PC-3 (cell line): ENCODE data around the gene CPLANE1. TPM values are rescaled to one million over a fixed set of nuclear protein-coding genes. Genes with fewer than 3 reads are reported as not detected.

Source experiments
- ATAC-seq: fragments of 200-7000 bp; cut with Tn5 transposase; 2 replicates; pipeline ENCODE4 v1.9.1; 2020; ENCODE audit warnings: mild to moderate bottlenecking, moderate library complexity
- BruUV-seq: library from RNA; stranded (reverse); fragments of 400-500 nt; replicated peaks from 2 replicates; lab custom pipeline; 2021; lab: Mats Ljungman, UMichigan
- CTCF ChIA-PET: fragments of 300-600 bp; sonication (Branson Sonifier 250); formaldehyde crosslinking; loops from one replicate; lab custom pipeline; 2022; ENCODE audit warnings: antibody characterized with exemption; lab: Charles Lee
- POLR2A ChIA-PET: fragments of 300-600 bp; sonication (Branson Sonifier 250); formaldehyde crosslinking; loops from one replicate; lab custom pipeline; 2022; ENCODE audit warnings: antibody characterized with exemption; ENCODE audit not compliant: unreplicated experiment; lab: Charles Lee
- DNase-seq: peaks from one replicate; pipeline ENCODE4 v3.0.0-alpha.2; 2015
- H2AFZ ChIP-seq: fragments of 300-600 bp; sonication (generic); 2 replicates; pipeline ENCODE4 v1.6.0; 2016; ENCODE audit warnings: antibody characterized with exemption, low read length
- H3F3A ChIP-seq: fragments of 300-600 bp; sonication (generic); one replicate; pipeline ENCODE4 v1.6.0; 2017; ENCODE audit warnings: antibody characterized with exemption, low read length, control low read depth, mild to moderate bottlenecking; ENCODE audit not compliant: unreplicated experiment
- H3K27ac ChIP-seq: fragments of 300-600 bp; sonication (generic); 2 replicates; pipeline ENCODE4 v1.5.1; 2016; ENCODE audit warnings: mild to moderate bottlenecking, low read length
- H3K27me3 ChIP-seq: fragments of 300-600 bp; sonication (generic); 2 replicates; pipeline ENCODE4 v1.6.1; 2016; ENCODE audit warnings: low read length, mixed read lengths
- H3K36me3 ChIP-seq: fragments of 300-600 bp; sonication (generic); 2 replicates; pipeline ENCODE4 v1.6.1; 2016; ENCODE audit warnings: low read depth, mixed run types, low read length, mixed read lengths
- H3K4me1 ChIP-seq: fragments of 300-600 bp; sonication (generic); 2 replicates; pipeline ENCODE4 v1.5.1; 2016; ENCODE audit warnings: low read length; ENCODE audit not compliant: insufficient read depth
- H3K4me2 ChIP-seq: fragments of 300-600 bp; sonication (generic); 2 replicates; pipeline ENCODE4 v1.6.0; 2016; ENCODE audit warnings: low read length
- H3K4me3 ChIP-seq: fragments of 300-600 bp; sonication (generic); 2 replicates; pipeline ENCODE4 v1.5.1; 2016; ENCODE audit warnings: mild to moderate bottlenecking, low read length, mixed read lengths
- H3K79me2 ChIP-seq: fragments of 300-600 bp; sonication (generic); 2 replicates; pipeline ENCODE4 v1.6.1; 2017; ENCODE audit warnings: low read length, mixed read lengths
- H3K9ac ChIP-seq: fragments of 300-600 bp; sonication (generic); 2 replicates; pipeline ENCODE4 v1.6.0; 2016; ENCODE audit warnings: mild to moderate bottlenecking, low read length
- H3K9me2 ChIP-seq: fragments of 300-600 bp; sonication (generic); replicated peaks from 2 replicates; pipeline ENCODE4 v1.6.1; 2016; ENCODE audit warnings: mixed run types, low read length, mixed read lengths
- H3K9me3 ChIP-seq: fragments of 300-600 bp; sonication (generic); 2 replicates; pipeline ENCODE4 v1.6.1; 2016; ENCODE audit warnings: low read length, mixed read lengths
- H4K20me1 ChIP-seq: fragments of 300-600 bp; sonication (generic); 2 replicates; pipeline ENCODE4 v1.6.1; 2016; ENCODE audit warnings: low read length, mixed read lengths
- EZH2 ChIP-seq: fragments of 300-600 bp; sonication (generic); IDR thresholded peaks from one replicate; pipeline ENCODE4 v1.6.1; 2017; ENCODE audit warnings: antibody characterized with exemption, mild to moderate bottlenecking, low read length; ENCODE audit not compliant: unreplicated experiment
- EZH2phosphoT487 ChIP-seq: fragments of 300-600 bp; sonication (generic); IDR thresholded peaks from 2 replicates; pipeline ENCODE4 v1.6.1; 2018; ENCODE audit warnings: mild to moderate bottlenecking, antibody characterized with exemption, low read length, borderline replicate concordance
- intact Hi-C: fragments of 100-400 bp; cut with micrococcal nuclease; formaldehyde crosslinking; loops from 2 replicates; pipeline ENCODE4 v1.9.0; 2023
- total RNA-seq: library from RNA; depleted of rRNA; stranded (reverse); fragments of >200 nt; gene quantifications from 2 replicates; pipeline ENCODE4 v1.2.3, GENCODE V29; 2014
- TF ChIP-seq, protein P1 (sequence below): fragments of 300-600 bp; sonication (generic); conservative IDR thresholded peaks from 2 replicates; pipeline ENCODE4 v1.5.1; 2017; ENCODE audit warnings: antibody characterized with exemption, low read depth, mild to moderate bottlenecking, low read length

Gene CPLANE1
- total RNA-seq, 1 experiment from 2014 or later, result 10.1 TPM

GRCh38 chr5:37111426-37112382, 137.5 kb downstream of the CPLANE1 start:
- no peak overlapping the region for H3K27ac ChIP-seq
- H2AFZ ChIP-seq, result no peak overlapping the region
- H3K9me2 ChIP-seq, result no peaks in the 10 kb centered on the region
- CTCF ChIA-PET, result no interaction called here
- POLR2A ChIA-PET, result no interaction called here
- no peaks in the 10 kb centered on the region for H3K4me1 ChIP-seq
- DNase-seq (no peak), ATAC-seq (no peak)
- TF ChIP-seq EZH2 (no peak), EZH2phosphoT487 (no peak)
- TF ChIP-seq, protein P1, sequence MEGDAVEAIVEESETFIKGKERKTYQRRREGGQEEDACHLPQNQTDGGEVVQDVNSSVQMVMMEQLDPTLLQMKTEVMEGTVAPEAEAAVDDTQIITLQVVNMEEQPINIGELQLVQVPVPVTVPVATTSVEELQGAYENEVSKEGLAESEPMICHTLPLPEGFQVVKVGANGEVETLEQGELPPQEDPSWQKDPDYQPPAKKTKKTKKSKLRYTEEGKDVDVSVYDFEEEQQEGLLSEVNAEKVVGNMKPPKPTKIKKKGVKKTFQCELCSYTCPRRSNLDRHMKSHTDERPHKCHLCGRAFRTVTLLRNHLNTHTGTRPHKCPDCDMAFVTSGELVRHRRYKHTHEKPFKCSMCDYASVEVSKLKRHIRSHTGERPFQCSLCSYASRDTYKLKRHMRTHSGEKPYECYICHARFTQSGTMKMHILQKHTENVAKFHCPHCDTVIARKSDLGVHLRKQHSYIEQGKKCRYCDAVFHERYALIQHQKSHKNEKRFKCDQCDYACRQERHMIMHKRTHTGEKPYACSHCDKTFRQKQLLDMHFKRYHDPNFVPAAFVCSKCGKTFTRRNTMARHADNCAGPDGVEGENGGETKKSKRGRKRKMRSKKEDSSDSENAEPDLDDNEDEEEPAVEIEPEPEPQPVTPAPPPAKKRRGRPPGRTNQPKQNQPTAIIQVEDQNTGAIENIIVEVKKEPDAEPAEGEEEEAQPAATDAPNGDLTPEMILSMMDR, result no peak
- no TSS peak for BruUV-seq
- intact Hi-C loops, result no loop called here
- no peaks in the 10 kb centered on the region for H3K9me3 ChIP-seq
- no peaks in the 10 kb centered on the region for H4K20me1 ChIP-seq
- no peak overlapping the region for H3K9ac ChIP-seq
- no peak overlapping the region for H3K4me3 ChIP-seq
- H3K4me2 ChIP-seq, result no peak overlapping the region
- H3K27me3 ChIP-seq, result no peaks in the 10 kb centered on the region
- no peaks in the 10 kb centered on the region for H3F3A ChIP-seq
- no peaks in the 10 kb centered on the region for H3K79me2 ChIP-seq
- peaks cover 5% of the 10 kb centered on the region; the same call in 1 of the 2 replicates for H3K36me3 ChIP-seq

DNA sequence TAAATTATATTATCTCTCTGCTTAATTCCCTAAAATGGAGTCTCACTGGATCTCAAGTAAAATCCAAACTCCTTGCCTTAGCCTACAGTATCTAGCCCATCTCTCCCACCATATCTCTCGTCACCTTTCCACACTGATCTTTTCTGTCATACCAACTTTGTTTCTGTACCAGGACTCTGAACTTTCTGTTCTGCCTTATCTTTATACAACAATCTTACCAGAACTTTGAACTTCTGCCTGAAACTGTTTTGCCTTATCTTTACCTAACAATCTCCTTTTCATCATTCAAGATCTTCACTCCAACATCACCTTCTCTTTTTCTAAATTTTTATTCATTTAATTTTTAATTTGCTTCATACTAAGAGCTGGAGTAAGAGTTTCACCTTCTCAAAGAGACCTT, 139.0 kb downstream of the CPLANE1 start:
- DNase-seq, result no peak
- Histone ChIP-seq H3F3A (no peaks in the 10 kb centered on the region), H3K27me3 (no peaks in the 10 kb centered on the region), H3K79me2 (no peaks in the 10 kb centered on the region), H2AFZ (no peak overlapping the region), H4K20me1 (no peaks in the 10 kb centered on the region), H3K9me2 (no peaks in the 10 kb centered on the region), H3K9ac (no peak overlapping the region), H3K36me3 (peaks cover 5% of the 10 kb centered on the region; the same call in 1 of the 2 replicates), H3K4me1 (no peaks in the 10 kb centered on the region), H3K4me3 (no peak overlapping the region), H3K27ac (no peak overlapping the region), H3K4me2 (no peak overlapping the region), H3K9me3 (no peaks in the 10 kb centered on the region)
- no peak for TF ChIP-seq EZH2
- TF ChIP-seq, protein P1, result no peak
- no peak for TF ChIP-seq EZH2phosphoT487
- ATAC-seq, result no peak
- ChIA-PET POLR2A (no interaction called here), CTCF (no interaction called here)
- no TSS peak for BruUV-seq
- intact Hi-C loops, result no loop called here

DNA sequence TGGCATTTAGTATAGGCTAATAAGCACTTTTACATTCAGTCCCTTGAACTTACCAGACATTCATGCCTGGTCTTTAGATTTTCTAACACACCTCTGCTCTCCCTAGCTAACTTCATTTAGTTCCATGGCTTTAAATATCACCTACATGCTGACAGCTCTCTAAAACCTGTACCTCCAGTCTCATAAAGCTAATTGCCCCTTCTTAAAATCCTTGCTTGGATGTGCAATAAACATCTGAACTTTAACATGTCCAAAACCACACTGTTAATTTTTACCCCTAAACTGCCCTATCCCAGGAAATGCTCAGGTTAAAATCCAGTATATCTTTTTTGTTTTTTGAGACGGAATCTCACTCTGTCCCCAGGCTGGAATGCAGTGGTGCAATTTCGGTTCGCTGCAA, 139.8 kb downstream of the CPLANE1 start:
- no peak overlapping the region for H3K4me3 ChIP-seq
- POLR2A ChIA-PET, result no interaction called here
- no peak overlapping the region for H3K27ac ChIP-seq
- H3K9me3 ChIP-seq, result no peaks in the 10 kb centered on the region
- intact Hi-C loops, result no loop called here
- H2AFZ ChIP-seq, result no peak overlapping the region
- no peak overlapping the region for H3K4me2 ChIP-seq
- H3K27me3 ChIP-seq, result no peaks in the 10 kb centered on the region
- H3K9ac ChIP-seq, result no peak overlapping the region
- DNase-seq (no peak), ATAC-seq (no peak)
- H3F3A ChIP-seq, result no peaks in the 10 kb centered on the region
- H4K20me1 ChIP-seq, result no peaks in the 10 kb centered on the region
- no peaks in the 10 kb centered on the region for H3K9me2 ChIP-seq
- H3K36me3 ChIP-seq, result peaks cover 5% of the 10 kb centered on the region; the same call in 1 of the 2 replicates
- H3K4me1 ChIP-seq, result no peaks in the 10 kb centered on the region
- H3K79me2 ChIP-seq, result no peaks in the 10 kb centered on the region
- CTCF ChIA-PET, result no interaction called here
- TF ChIP-seq, protein P1, result no peak
- no peak for TF ChIP-seq EZH2phosphoT487
- no peak for TF ChIP-seq EZH2
- no TSS peak for BruUV-seq
